Measurements from ENCODE around the gene CDH13.

Gene CDH13

DNA sequence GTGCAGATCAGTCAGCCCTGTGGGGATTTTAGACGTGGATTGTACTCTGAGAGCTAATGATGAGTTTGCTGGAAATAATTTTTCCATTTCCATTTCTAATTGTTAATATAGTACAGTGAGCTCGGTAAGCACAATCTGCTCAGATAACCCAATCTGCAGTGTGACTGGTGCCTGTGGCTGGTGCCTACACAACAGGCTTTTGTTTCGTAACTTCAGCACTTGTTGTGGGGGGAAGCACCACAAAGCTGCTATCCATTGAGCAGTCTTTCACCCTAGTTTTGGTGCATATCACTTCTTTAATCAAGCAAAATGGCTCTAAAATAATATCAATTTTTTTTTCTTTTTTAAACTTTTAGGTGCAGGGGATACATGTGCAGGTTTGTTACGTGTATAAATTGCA lies 646.1 kb downstream of the CDH13 start:
- no peak for DNase-seq (ENCODE audit: low read depth in 3 of 3, low spot score in 1 of 3)

DNA sequence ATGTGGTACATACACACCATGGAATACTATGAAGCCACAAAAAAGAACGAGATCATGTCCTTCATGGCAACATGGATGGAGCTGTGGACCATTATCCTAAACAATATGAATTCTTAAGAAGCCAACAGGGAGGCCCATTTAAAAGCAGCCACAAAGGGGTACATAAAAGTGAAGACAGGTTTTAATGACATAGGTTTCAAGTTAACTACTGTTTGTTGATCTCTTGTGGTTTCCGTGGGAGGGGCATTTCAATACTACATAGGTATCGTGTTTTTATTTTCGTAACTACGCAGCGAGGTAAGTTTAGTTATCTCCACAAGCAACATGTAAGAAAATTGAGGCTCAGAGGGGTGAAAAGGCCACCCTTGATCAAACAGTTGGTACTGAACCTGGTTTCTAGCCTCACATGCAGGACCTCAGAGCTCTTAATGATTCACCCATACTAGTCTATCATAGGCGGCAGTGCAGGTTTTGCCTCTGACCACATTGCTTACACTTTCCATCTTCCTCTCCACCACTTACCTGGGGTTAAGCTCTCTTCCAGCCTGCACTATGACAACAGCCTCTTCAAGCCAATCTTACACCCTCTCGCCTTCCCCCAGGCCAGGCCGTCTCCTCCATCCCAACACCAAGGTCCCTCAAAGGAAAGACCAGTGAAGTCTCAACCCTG lies 646.9 kb downstream of the CDH13 start:
- DNase-seq (ENCODE audit: low read depth in 3 of 3, low spot score in 1 of 3): no peak

GRCh38 chr16:83279251-83279650 lies 652.5 kb downstream of the CDH13 start:
- no peak for DNase-seq (ENCODE audit: low read depth in 3 of 3, low spot score in 1 of 3)

GRCh38 chr16:83285921-83286320 lies 659.2 kb downstream of the CDH13 start:
- no peak for DNase-seq (ENCODE audit: low read depth in 3 of 3, low spot score in 1 of 3)

- no peak for DNase-seq (ENCODE audit: low read depth in 3 of 3, low spot score in 1 of 3)
Measured at GRCh38 chr16:83296505-83296904, 669.7 kb downstream of the CDH13 start.

GRCh38 chr16:83298541-83298940 lies 671.8 kb downstream of the CDH13 start:
- no peak for DNase-seq (ENCODE audit: low read depth in 3 of 3, low spot score in 1 of 3)

- DNase-seq (ENCODE audit: low read depth in 3 of 3, low spot score in 1 of 3): no peak
Measured at GRCh38 chr16:83300326-83300725, 673.6 kb downstream of the CDH13 start.

- DNase-seq (ENCODE audit: low read depth in 3 of 3, low spot score in 1 of 3): no peak
Measured at GRCh38 chr16:83301971-83302370, 675.2 kb downstream of the CDH13 start.

DNA sequence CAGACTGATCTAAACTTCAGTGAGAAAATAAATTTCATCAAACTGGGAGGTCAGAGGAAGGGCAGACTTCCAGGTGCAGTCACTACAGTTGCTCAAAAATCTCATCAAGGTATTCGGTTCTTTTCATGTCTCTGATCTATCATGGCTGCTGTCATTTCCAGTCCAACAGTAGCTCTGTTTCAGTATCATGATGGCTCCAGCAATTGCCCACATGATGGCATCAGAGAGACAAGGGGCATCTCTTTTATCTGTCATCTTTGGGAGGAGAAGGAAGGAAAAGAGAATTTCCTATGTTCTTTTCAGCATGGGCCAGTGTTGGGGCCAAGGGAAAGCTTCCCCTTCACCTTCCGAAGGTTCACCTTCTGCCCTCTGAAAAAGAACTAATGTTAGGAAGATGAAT lies 676.1 kb downstream of the CDH13 start:
- DNase-seq (ENCODE audit: low read depth in 3 of 3, low spot score in 1 of 3): no peak

GRCh38 chr16:83305092-83305491 lies 678.3 kb downstream of the CDH13 start:
- no peak for DNase-seq (ENCODE audit: low read depth in 3 of 3, low spot score in 1 of 3)

GRCh38 chr16:83306961-83307593 lies 680.3 kb downstream of the CDH13 start:
- DNase-seq (ENCODE audit: low read depth in 3 of 3, low spot score in 1 of 3): no peak

DNA sequence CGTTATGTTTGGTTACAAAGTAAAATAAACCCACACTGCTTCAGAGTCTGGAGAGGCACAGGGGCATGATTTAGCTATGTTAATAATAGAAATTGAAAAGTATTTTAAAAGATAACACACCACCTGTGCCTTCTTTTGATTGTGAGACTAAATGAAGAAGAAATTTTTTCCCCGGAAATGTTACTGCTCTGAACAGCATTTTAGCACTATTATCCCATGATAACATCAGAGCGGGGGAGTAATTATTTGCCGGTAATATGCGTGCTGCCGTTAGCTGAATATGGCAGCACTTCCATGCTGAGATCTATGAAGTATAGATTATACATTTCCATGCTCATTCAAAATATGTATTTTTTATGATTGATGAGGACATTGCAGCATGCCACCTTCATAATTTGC lies 680.8 kb downstream of the CDH13 start:
- no peak for DNase-seq (ENCODE audit: low read depth in 3 of 3, low spot score in 1 of 3)

- no peak for DNase-seq (ENCODE audit: low read depth in 3 of 3, low spot score in 1 of 3)
Measured at GRCh38 chr16:83308414-83308813, 681.6 kb downstream of the CDH13 start.

DNA sequence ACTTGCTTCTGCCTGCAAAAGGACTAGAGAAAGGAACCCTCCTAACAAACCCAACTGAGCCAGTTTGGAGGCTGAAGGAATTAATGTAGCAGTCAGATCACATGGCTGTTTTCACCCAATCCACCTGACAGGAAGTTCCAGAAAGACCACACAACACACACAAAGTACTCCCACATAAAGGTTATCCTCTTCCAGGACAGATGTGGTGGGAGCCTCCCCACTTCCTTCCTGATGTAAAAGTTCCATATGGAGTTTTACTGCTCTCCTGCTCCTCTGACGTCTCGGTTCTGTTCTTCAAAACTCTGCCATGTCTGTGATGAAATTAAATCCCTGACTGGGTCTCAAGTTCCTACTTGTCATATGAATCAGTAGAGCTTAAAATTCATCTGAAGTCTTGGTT lies 684.0 kb downstream of the CDH13 start:
- no peak for DNase-seq (ENCODE audit: low read depth in 3 of 3, low spot score in 1 of 3)

DNA sequence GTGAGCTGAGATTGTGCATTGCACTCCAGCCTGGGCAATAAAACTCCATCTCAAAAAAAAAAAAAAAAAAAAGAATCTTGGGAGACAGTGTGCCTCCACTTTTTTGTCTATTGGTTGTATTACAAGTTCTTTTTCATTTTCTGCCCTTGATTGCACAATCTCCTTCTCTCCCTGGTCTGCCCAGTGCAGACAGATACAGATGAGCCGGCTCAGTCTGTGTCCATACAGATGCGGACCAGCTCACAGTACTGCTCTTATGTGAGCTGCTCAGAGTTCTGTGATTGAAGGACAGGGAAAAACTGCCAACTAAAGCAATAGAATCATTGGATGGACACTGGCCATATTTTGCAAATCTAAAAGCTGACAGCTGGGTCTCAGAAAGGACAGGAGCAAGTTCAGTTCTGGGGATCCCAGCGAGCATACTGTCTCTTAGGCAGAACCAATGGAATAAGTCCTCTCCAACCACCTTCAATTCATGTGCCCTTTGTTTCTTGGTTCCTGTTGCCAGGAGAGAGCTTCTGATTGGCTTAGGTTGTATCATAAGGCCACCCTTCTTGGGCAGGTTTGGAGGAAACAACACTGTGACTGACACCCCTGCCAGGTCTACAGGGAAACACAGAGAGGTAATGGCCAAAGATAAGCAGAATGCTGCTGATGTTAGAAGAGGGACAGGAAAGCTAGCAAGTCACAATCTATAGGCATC lies 685.4 kb downstream of the CDH13 start:
- no peak for DNase-seq (ENCODE audit: low read depth in 3 of 3, low spot score in 1 of 3)

DNA sequence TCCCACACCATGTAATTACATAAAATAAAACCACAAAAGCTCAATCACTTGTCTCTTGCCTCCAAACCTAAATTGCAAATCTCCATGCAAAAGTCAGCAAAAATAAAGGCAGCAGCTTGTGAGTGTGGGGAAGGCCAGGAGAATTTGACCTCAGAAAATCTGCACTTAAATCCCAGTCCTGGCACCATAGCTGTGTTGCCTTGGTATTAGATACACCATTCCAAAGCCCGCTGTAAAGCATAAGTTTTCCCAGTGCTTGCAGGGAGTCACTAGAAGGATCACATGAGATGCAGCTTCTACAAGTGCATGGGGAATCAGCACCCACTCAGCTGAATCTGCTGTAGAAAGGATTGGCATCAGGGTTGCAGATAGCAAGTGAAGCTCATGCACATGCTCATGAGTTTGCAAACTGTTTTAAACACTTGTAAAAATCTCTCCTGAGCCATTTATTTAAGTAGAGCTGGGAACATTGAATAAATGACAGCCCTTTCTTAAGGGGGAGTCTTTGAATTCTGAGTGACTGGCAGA lies 686.0 kb downstream of the CDH13 start:
- DNase-seq (ENCODE audit: low read depth in 3 of 3, low spot score in 1 of 3): no peak

GRCh38 chr16:83315271-83315670 lies 688.5 kb downstream of the CDH13 start:
- DNase-seq (ENCODE audit: low read depth in 3 of 3, low spot score in 1 of 3): no peak

- no peak for DNase-seq (ENCODE audit: low read depth in 3 of 3, low spot score in 1 of 3)
Measured at GRCh38 chr16:83316458-83316857, 689.7 kb downstream of the CDH13 start.

GRCh38 chr16:83318390-83318789 lies 691.6 kb downstream of the CDH13 start:
- no peak for DNase-seq (ENCODE audit: low read depth in 3 of 3, low spot score in 1 of 3)

GRCh38 chr16:83328936-83329335 lies 702.2 kb downstream of the CDH13 start:
- DNase-seq (ENCODE audit: low read depth in 3 of 3, low spot score in 1 of 3): no peak

DNA sequence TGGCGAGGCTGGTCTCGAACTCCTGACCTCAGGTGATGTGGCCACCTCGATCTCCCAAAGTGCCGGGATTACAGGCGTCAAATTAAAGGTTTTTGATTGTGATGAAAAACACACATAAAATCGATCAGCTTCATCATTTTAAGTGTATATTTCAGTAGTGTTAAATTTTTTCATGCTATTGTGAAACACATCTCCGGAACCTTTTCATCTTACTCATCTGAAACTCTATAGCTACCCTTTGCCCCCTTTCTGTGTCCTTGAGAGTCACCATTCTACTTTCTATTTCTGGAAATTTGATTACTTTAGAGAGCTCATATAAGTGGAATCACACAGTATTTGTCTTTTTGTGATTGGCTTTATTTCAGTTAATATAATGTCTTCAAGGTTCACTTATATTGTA lies 702.7 kb downstream of the CDH13 start:
- no peak for DNase-seq (ENCODE audit: low read depth in 3 of 3, low spot score in 1 of 3)

- no peak for DNase-seq (ENCODE audit: low read depth in 3 of 3, low spot score in 1 of 3)
Measured at GRCh38 chr16:83330251-83330650, 703.5 kb downstream of the CDH13 start.
